Suppressor macrophage treated with lipopolysaccharide for 1 hour (primary cell): ENCODE data around the gene ARHGAP25.
A peak's percentile ranks its signal among the peaks of the same experiment; 100 is the strongest.

Source experiments
- DNase-seq, 3 donors: peaks; one replicate each; pipeline ENCODE4 v3.0.0-alpha.2; 2020 to 2022

Gene ARHGAP25

GRCh38 chr2:68800027-68800401 is 65.4 kb downstream of the ARHGAP25 start:
- DNase-seq: no peak

- DNase-seq: no peak
These were observed 65.9 kb downstream of the ARHGAP25 start for GRCh38 chr2:68800517-68800916.

GRCh38 chr2:68802161-68802560 is 67.5 kb downstream of the ARHGAP25 start:
- peak in 1 of 3 donors; percentile 17 for DNase-seq

- DNase-seq: no peak
These were observed 70.4 kb downstream of the ARHGAP25 start for GRCh38 chr2:68805025-68805424.

- DNase-seq: peak; percentile 74 to 82 (median 81)
These were observed 72.0 kb downstream of the ARHGAP25 start for GRCh38 chr2:68806511-68807109.

- peak; percentile 88 to 92 (median 88) for DNase-seq
These were observed 73.2 kb downstream of the ARHGAP25 start for GRCh38 chr2:68807821-68808266.

GRCh38 chr2:68809324-68810240 is 75.0 kb downstream of the ARHGAP25 start:
- DNase-seq: no peak

- DNase-seq: peak; percentile 76 to 84 (median 81)
These were observed 76.8 kb downstream of the ARHGAP25 start for GRCh38 chr2:68811364-68811763.

GRCh38 chr2:68812251-68812650 is 77.6 kb downstream of the ARHGAP25 start:
- peak; percentile 62 to 81 (median 73) for DNase-seq

- no peak for DNase-seq
These were observed 79.0 kb downstream of the ARHGAP25 start for GRCh38 chr2:68813596-68813995.

GRCh38 chr2:68817306-68817705 is 82.7 kb downstream of the ARHGAP25 start:
- DNase-seq: no peak

GRCh38 chr2:68819556-68819955 is 84.9 kb downstream of the ARHGAP25 start:
- no peak for DNase-seq

GRCh38 chr2:68822207-68822872 is 87.7 kb downstream of the ARHGAP25 start:
- DNase-seq: no peak

GRCh38 chr2:68824831-68825230 is 90.2 kb downstream of the ARHGAP25 start:
- DNase-seq: no peak

GRCh38 chr2:68825866-68826265 is 91.3 kb downstream of the ARHGAP25 start:
- peak; percentile 76 to 79 (median 76) for DNase-seq

GRCh38 chr2:68827666-68828065 is 93.1 kb downstream of the ARHGAP25 start:
- no peak for DNase-seq

- peak; percentile 97 to 98 (median 98) for DNase-seq
These were observed 94.5 kb downstream of the ARHGAP25 start for GRCh38 chr2:68828887-68829708.

- peak; percentile 50 to 64 (median 56) for DNase-seq
These were observed 95.1 kb downstream of the ARHGAP25 start for GRCh38 chr2:68829749-68830148.

- peak in 1 of 3 donors; percentile 68 for DNase-seq
These were observed 97.1 kb downstream of the ARHGAP25 start for GRCh38 chr2:68831686-68832232.

GRCh38 chr2:68832233-68832869 is 97.7 kb downstream of the ARHGAP25 start:
- peak; percentile 97 to 100 (median 98) for DNase-seq

- DNase-seq: no peak
These were observed 98.6 kb downstream of the ARHGAP25 start for GRCh38 chr2:68833162-68833561.
